IMR-90 (cell line): Measurements from ENCODE around the gene ELAVL1.

Experiments used
- CEBPB ChIP-seq: IDR thresholded peaks from 2 replicates; pipeline ENCODE4 v1.6.1; 2012; ENCODE audit warnings: low read depth, low read length, improper control_type of control experiment
- MXI1 ChIP-seq: IDR thresholded peaks from 2 replicates; pipeline ENCODE4 v1.6.1; 2012; ENCODE audit warnings: low read depth, mild to moderate bottlenecking, low read length, moderate library complexity, borderline replicate concordance
- NFE2L2 ChIP-seq: fragments of 150-350 bp; IDR thresholded peaks from 2 replicates; pipeline ENCODE4 v1.6.1; 2016; ENCODE audit warnings: low read depth, mild to moderate bottlenecking, low read length
- POLR2A ChIP-seq: IDR thresholded peaks from 2 replicates; pipeline ENCODE4 v1.6.1; 2012; ENCODE audit warnings: mild to moderate bottlenecking, low read depth, low read length
- RCOR1 ChIP-seq: IDR thresholded peaks from 2 replicates; pipeline ENCODE4 v1.6.1; 2012; ENCODE audit warnings: mild to moderate bottlenecking, low read length, improper control_type of control experiment; ENCODE audit not compliant: insufficient replicate concordance
- RFX5 ChIP-seq: IDR thresholded peaks from 2 replicates; pipeline ENCODE4 v1.8.0; 2012; ENCODE audit warnings: low read depth, mild to moderate bottlenecking, low read length, moderate library complexity
- TF ChIP-seq, protein P1 (sequence below): conservative IDR thresholded peaks from 2 replicates; pipeline ENCODE4 v1.5.1; 2012; ENCODE audit warnings: mild to moderate bottlenecking, low read depth, low read length, improper control_type of control experiment
- TF ChIP-seq, protein P2 (sequence below): fragments of 150-350 bp; IDR thresholded peaks from 2 replicates; pipeline ENCODE4 v1.6.1; 2017; ENCODE audit warnings: mild to moderate bottlenecking, antibody characterized with exemption, low read length, low read depth

DNA sequence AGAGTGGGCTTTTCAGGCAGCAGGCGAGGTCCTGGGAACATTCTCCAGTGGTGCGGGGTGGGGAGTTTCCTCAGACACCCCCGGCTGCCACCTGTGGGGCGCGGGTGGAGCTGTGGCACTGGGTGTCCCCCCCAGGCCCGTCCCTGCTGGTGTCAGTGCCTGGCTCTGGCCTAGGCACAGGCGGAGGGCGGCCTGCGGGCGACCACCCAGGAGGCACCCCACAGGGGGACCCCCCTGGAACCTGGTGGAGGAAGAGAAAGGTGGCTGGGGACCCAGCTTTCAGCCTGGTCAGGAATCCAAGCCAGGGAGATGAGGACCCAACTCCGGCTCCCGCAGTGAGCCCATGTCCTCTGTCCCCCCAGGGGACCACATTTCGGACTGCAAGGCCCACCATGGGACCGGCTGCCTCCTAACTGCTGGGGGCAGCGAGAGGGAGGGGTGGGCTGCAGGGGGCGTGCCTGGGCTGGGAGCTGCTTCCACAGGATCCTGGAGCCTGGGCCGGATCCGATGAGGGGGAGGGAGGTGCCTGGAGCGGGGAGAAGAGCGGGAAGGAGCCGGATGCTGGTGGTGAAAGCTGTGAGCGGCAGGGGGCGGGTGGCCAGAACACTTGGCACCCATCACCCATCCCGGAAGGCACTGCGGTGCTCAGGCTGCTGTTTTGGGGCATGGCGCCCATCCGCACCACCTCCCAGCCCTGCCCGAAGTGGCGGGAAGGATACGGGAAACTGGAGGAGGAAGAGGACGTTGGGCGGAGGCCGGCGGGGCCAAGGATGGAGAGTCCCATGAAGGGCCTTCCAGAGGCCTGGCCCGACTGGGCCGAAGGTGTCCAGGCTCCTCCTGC is 74.0 kb downstream of the ELAVL1 start:
- TF ChIP-seq RFX5 (no peak), POLR2A (no peak), RCOR1 (no peak), NFE2L2 (no peak), CEBPB (no peak), MXI1 (no peak)
- TF ChIP-seq, protein P1, sequence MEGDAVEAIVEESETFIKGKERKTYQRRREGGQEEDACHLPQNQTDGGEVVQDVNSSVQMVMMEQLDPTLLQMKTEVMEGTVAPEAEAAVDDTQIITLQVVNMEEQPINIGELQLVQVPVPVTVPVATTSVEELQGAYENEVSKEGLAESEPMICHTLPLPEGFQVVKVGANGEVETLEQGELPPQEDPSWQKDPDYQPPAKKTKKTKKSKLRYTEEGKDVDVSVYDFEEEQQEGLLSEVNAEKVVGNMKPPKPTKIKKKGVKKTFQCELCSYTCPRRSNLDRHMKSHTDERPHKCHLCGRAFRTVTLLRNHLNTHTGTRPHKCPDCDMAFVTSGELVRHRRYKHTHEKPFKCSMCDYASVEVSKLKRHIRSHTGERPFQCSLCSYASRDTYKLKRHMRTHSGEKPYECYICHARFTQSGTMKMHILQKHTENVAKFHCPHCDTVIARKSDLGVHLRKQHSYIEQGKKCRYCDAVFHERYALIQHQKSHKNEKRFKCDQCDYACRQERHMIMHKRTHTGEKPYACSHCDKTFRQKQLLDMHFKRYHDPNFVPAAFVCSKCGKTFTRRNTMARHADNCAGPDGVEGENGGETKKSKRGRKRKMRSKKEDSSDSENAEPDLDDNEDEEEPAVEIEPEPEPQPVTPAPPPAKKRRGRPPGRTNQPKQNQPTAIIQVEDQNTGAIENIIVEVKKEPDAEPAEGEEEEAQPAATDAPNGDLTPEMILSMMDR: no peak
- TF ChIP-seq, protein P2, sequence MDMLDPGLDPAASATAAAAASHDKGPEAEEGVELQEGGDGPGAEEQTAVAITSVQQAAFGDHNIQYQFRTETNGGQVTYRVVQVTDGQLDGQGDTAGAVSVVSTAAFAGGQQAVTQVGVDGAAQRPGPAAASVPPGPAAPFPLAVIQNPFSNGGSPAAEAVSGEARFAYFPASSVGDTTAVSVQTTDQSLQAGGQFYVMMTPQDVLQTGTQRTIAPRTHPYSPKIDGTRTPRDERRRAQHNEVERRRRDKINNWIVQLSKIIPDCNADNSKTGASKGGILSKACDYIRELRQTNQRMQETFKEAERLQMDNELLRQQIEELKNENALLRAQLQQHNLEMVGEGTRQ: no peak
